Ascending aorta (tissue), 2 donors: ENCODE data around the gene ARAP1. TPM values are rescaled to one million over a fixed set of nuclear protein-coding genes. Genes with fewer than 3 reads are reported as not detected.

Experiments used
- DNase-seq, 2 donors: peaks; one replicate each; pipeline ENCODE4 v3.0.0-alpha.2; 2019; ENCODE audit warnings: low spot score in 2 of 2
- H3K27ac ChIP-seq, 2 donors: fragments of 200-600 bp; sonication (generic); one replicate each; pipeline ENCODE4 v1.5.1; 2016 to 2017; ENCODE audit warnings: mild to moderate bottlenecking in 1 of 2
- H3K27me3 ChIP-seq: fragments of 200-600 bp; sonication (generic); one replicate; pipeline ENCODE4 v1.5.1; 2017
- H3K36me3 ChIP-seq, 2 donors: fragments of 200-600 bp; sonication (generic); one replicate each; pipeline ENCODE4 v1.5.1; 2016
- H3K4me1 ChIP-seq, 2 donors: fragments of 200-600 bp; sonication (generic); one replicate each; pipeline ENCODE4 v1.5.1; 2016 to 2017; ENCODE audit warnings: mild to moderate bottlenecking in 1 of 2
- H3K4me3 ChIP-seq, 2 donors: fragments of 200-600 bp; sonication (generic); one replicate each; pipeline ENCODE4 v1.5.1; 2016 to 2017; ENCODE audit warnings: mild to moderate bottlenecking in 1 of 2
- H3K9me3 ChIP-seq, 2 donors: fragments of 200-600 bp; sonication (generic); one replicate each; pipeline ENCODE4 v1.5.1; 2016
- intact Hi-C: fragments of 100-400 bp; cut with DNase I; formaldehyde crosslinking; loops from one replicate; pipeline ENCODE4 v1.15.1; 2023
- total RNA-seq: library from RNA; depleted of rRNA; stranded (reverse); fragments of >200 nt; gene quantifications from one replicate; pipeline ENCODE4 v1.1.0, GENCODE V29; 2016
- TF ChIP-seq, protein P1 (sequence below), 3 experiments: fragments of 200-600 bp in 2 of 3; fragments of 450-650 bp in 1 of 3; sonication (generic) in 2 of 3; IDR thresholded peaks; one replicate each; pipeline ENCODE4 v1.5.1; 2016 to 2019; ENCODE audit warnings: antibody characterized with exemption in 3 of 3, mild to moderate bottlenecking in 1 of 3, moderate library complexity in 1 of 3

Gene ARAP1
- total RNA-seq, 1 donor from 2014 or later = 238 TPM

DNA sequence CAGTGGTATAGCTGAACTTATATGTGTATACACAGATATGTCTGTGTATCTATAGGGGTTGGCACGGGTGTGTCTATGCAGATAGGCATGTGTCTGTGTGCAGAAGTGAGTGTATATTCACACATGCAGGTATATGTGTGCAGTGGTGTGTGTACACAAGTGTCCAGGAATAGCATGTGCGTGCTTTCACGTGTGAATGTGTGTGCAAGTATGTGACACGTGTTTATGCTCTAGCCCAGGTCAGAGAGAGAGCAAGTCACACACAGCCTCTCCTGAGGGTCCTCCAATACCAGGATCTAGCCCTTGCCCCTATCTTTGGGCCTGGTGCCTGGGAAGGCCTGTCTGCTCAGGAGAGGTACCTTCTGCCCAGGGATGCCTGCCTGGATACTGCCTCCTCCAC is 104.3 kb downstream of the ARAP1 start:
- no peak overlapping the region for H3K4me3 ChIP-seq
- TF ChIP-seq, protein P1, sequence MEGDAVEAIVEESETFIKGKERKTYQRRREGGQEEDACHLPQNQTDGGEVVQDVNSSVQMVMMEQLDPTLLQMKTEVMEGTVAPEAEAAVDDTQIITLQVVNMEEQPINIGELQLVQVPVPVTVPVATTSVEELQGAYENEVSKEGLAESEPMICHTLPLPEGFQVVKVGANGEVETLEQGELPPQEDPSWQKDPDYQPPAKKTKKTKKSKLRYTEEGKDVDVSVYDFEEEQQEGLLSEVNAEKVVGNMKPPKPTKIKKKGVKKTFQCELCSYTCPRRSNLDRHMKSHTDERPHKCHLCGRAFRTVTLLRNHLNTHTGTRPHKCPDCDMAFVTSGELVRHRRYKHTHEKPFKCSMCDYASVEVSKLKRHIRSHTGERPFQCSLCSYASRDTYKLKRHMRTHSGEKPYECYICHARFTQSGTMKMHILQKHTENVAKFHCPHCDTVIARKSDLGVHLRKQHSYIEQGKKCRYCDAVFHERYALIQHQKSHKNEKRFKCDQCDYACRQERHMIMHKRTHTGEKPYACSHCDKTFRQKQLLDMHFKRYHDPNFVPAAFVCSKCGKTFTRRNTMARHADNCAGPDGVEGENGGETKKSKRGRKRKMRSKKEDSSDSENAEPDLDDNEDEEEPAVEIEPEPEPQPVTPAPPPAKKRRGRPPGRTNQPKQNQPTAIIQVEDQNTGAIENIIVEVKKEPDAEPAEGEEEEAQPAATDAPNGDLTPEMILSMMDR (IDR thresholded peaks at IDR 0.05) = no peak
- intact Hi-C loops = no loop called here

GRCh38 chr11:72646472-72646871 is 105.7 kb downstream of the ARAP1 start:
- intact Hi-C loops = no loop called here
- Histone ChIP-seq H3K27me3 (no peaks in the 10 kb centered on the region), H3K27ac (no peak overlapping the region), H3K36me3 (no peaks in the 10 kb centered on the region), H3K9me3 (no peaks in the 10 kb centered on the region), H3K4me1 (peaks cover 3 to 5% of the 10 kb centered on the region in 2 donors), H3K4me3 (no peak overlapping the region)
- DNase-seq = no peak
- TF ChIP-seq, protein P1 (IDR thresholded peaks at IDR 0.05) = no peak

More for the DNA sequence above, 104.3 kb downstream of the ARAP1 start:
- H3K9me3 ChIP-seq = no peaks in the 10 kb centered on the region
- no peak for DNase-seq
- no peak overlapping the region for H3K27ac ChIP-seq
- H3K4me1 ChIP-seq = peaks cover 3 to 5% of the 10 kb centered on the region in 2 donors
- H3K27me3 ChIP-seq = no peaks in the 10 kb centered on the region
- H3K36me3 ChIP-seq = no peaks in the 10 kb centered on the region

DNA sequence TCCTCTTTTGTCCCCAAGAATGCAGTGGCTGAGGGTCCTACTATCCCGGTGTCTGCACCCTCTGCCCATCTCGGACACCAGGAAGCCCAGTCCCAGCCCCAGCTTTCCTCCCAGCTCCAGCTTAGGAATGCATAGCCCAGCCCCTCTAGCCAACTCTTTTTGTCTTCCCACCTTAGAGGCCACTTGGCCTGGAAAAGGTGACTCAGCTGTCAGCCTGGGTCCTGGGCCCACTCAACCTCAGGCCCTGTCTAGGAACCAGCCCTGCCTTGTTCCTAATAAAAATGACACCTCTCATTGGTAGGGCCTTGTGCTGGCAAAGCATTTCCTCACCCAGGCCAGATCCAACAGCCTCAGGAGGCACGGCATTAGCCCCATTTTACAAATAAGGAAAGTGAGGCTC is 106.2 kb downstream of the ARAP1 start:
- Histone ChIP-seq H3K27me3 (peaks cover 2% of the 10 kb centered on the region), H3K36me3 (no peaks in the 10 kb centered on the region), H3K27ac (no peak overlapping the region), H3K4me3 (no peak overlapping the region), H3K4me1 (peaks cover 3 to 5% of the 10 kb centered on the region in 2 donors), H3K9me3 (no peaks in the 10 kb centered on the region)
- intact Hi-C loops = no loop called here
- TF ChIP-seq, protein P1 (IDR thresholded peaks at IDR 0.05) = no peak
- no peak for DNase-seq

DNA sequence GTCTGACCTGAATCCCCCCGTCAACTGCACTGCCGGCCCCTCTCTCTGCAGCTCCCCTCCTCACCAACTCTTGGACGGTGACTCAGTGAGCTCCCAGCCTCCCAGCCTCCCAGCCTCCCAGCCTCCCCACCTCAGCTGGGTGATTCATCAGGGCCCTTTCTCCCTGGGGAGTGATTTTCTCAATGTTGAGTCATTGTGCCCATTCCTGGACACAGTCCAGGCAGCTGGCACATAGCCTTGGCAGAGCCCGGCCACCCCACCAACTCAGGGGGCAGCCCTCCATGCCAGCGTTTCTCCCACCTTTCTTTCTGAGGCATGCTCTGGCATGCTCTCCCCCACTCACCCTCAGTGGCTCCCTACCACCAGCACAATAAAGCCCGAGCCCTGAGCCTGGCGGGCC is 108.7 kb downstream of the ARAP1 start:
- no peak overlapping the region for H3K27ac ChIP-seq
- no peaks in the 10 kb centered on the region for H3K9me3 ChIP-seq
- TF ChIP-seq, protein P1 (IDR thresholded peaks at IDR 0.05) = no peak
- peak overlapping the region in 1 of 2 donors; percentile 75 for H3K4me3 ChIP-seq
- peaks cover 3 to 5% of the 10 kb centered on the region in 2 donors for H3K4me1 ChIP-seq
- no peaks in the 10 kb centered on the region for H3K36me3 ChIP-seq
- H3K27me3 ChIP-seq = peaks cover 9% of the 10 kb centered on the region
- intact Hi-C loops = loop anchor here (1.0 to 5.0 kb wide), 2 partner anchors 58 to 171 kb away; no protein-coding TSS in a partner anchor
- DNase-seq = peak in 1 of 2 donors; percentile 83

DNA sequence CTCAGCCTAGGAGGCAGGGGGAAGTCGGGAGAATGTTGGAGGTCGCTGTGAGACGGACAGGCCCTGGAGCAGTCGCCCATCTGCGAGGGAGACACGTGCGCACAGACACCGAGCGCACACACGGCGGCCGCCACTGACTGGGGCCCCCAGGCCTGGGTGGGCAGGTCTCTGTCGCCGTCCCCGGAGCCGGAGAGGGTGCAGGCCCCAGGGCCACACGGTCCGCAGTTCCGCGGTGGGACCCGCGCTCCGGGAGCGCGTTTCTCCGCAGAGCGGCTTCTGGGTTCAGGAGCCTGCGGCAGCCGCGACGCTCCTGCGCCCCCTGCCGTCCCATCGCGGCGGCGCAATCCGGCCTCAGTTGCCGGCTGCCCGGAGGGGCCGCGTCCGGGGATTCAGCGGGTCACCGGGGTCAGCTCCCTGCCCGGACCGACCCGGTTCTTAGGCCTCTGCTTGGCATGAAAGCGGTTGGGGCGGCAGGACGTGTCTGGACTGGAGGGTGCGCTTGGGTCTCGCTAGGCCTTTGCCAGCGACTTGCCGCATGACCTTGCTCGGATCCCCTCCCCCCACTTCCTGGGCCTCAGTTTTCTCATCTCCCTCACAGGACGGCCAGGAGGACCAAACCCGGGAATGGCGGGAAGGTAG is 109.2 kb downstream of the ARAP1 start:
- Histone ChIP-seq H3K27ac (peak overlapping the region in 1 of 2 donors; percentile 35), H3K9me3 (no peaks in the 10 kb centered on the region), H3K36me3 (no peaks in the 10 kb centered on the region), H3K4me3 (peak overlapping the region; percentile 62 to 75), H3K27me3 (peaks cover 9% of the 10 kb centered on the region), H3K4me1 (peaks cover 3 to 5% of the 10 kb centered on the region in 2 donors)
- TF ChIP-seq, protein P1 (IDR thresholded peaks at IDR 0.05) = peak; percentile 94 to 99 (median 96)
- DNase-seq = peak in 1 of 2 donors; percentile 74
- intact Hi-C loops = loop anchor here (1.0 to 5.0 kb wide), 2 partner anchors 58 to 171 kb away; no protein-coding TSS in a partner anchor
